Placental pericyte (primary cell): Measurements from ENCODE around the gene NDUFAF4. TPM values are rescaled to one million over a fixed set of nuclear protein-coding genes. Genes with fewer than 3 reads are reported as not detected.

Source experiments
- small RNA-seq: library from RNA; depleted of rRNA; stranded (forward); fragments of <200 nt; gene quantifications from one replicate; pipeline ENCODE3, GENCODE V24; 2012; ENCODE audit warnings: low replicate concordance
- total RNA-seq: library from RNA; depleted of rRNA; stranded (reverse); fragments of >200 nt; gene quantifications from 2 replicates; pipeline ENCODE4 v1.2.3, GENCODE V29; 2012

The NDUFAF4 gene
- 4.4 and 11.2 TPM in 2 replicates for total RNA-seq

DNA sequence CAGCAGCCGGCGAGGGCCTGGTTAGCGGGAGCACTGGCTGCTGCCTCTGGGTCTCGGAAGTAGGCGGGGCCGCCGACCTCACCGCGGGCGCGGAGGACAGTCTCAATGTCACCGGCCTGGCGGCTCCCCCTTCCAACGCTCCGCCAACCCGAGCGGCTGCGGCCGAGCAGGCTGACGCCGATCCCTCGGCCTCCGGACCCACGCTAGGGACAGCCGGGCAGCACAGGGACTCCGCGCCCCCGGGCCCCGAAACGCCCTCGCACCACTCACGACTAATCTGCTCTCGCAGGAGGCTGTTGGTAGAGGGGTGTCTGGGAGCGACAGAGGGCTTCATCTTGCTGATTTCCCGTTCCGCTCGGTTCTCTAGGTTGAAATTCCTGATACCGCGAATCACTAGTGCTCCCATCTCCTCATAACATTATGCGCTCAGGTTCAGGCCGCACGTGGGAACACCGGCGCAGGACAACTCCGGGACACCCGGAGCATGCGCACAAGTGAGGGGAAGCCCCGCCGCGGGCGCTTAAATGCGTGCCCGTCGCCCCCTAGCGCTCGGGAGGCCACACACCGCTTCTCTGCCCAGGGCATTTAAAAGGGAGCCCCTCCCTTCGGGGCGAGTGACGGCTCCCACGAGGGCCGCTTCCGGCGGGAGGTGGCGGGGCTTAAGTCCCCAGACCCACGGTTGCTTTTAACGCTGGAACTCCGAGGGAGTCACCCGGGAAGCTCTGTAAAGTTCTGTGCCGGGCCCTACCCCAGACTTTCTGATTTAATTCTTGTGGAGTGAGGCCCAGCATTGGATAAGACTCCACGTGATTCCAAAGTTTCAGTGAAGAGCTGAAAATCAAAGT, at the start of gene NDUFAF4:
NDUFAF4 (minus strand) TSS at position 496 of the 845 bp plus-strand sequence; CDS start at position 406, 90 bp downstream.

Small RNA genes within 50 kb of the gene (small RNA-seq; reads per million reads assigned to genes)
- gene RN7SL509P = not detected

Other genes with a start within 250 kb of the NDUFAF4 start
- 0.22 and 0.57 TPM in 2 replicates for gene GPR63, start 60.4 kb downstream of the NDUFAF4 start, total RNA-seq
- 0.14 TPM in 1 of 2 replicates, not detected in the other for gene KLHL32, start 26.8 kb upstream of the NDUFAF4 start, total RNA-seq